Osteocyte (in vitro differentiated cells): ENCODE data around the gene MAP6. TPM values are rescaled to one million over a fixed set of nuclear protein-coding genes. Genes with fewer than 3 reads are reported as not detected.
A peak's percentile ranks its signal among the peaks of the same experiment; 100 is the strongest.

ENCODE experiments used
- DNase-seq: peaks from one replicate; pipeline ENCODE4 v3.0.0; 2021; ENCODE audit warnings: mixed read lengths; ENCODE audit not compliant: unreplicated experiment; ENCODE audit errors: extremely low spot score
- H3K27ac Mint-ChIP-seq: one replicate; pipeline ENCODE4 v1.8.0; 2021; ENCODE audit warnings: mild to moderate bottlenecking, mixed read lengths; ENCODE audit not compliant: unreplicated experiment
- H3K27me3 Mint-ChIP-seq: one replicate; pipeline ENCODE4 v1.8.0; 2021; ENCODE audit warnings: mixed read lengths; ENCODE audit not compliant: unreplicated experiment
- H3K36me3 Mint-ChIP-seq: one replicate; pipeline ENCODE4 v1.8.0; 2021; ENCODE audit warnings: mixed read lengths; ENCODE audit not compliant: unreplicated experiment
- H3K4me1 Mint-ChIP-seq: one replicate; pipeline ENCODE4 v1.8.0; 2021; ENCODE audit warnings: mixed read lengths; ENCODE audit not compliant: unreplicated experiment
- H3K4me3 Mint-ChIP-seq: one replicate; pipeline ENCODE4 v1.8.0; 2021; ENCODE audit warnings: mild to moderate bottlenecking, moderate library complexity, mixed read lengths; ENCODE audit not compliant: unreplicated experiment
- H3K9me3 Mint-ChIP-seq: one replicate; pipeline ENCODE4 v1.8.0; 2021; ENCODE audit warnings: mixed read lengths; ENCODE audit not compliant: unreplicated experiment
- total RNA-seq: library from RNA; stranded (reverse); gene quantifications from 2 replicates; pipeline ENCODE4 v1.2.1, GENCODE V29; 2021
- TF ChIP-seq, protein P1 (sequence below): fragments of 200-600 bp; sonication (generic); IDR thresholded peaks from 2 replicates; pipeline ENCODE4 v1.5.0; 2021; ENCODE audit warnings: antibody characterized with exemption, mild to moderate bottlenecking, moderate library complexity

The MAP6 gene
- total RNA-seq, 1 donor from 2014 or later, result 2.3 TPM

DNA sequence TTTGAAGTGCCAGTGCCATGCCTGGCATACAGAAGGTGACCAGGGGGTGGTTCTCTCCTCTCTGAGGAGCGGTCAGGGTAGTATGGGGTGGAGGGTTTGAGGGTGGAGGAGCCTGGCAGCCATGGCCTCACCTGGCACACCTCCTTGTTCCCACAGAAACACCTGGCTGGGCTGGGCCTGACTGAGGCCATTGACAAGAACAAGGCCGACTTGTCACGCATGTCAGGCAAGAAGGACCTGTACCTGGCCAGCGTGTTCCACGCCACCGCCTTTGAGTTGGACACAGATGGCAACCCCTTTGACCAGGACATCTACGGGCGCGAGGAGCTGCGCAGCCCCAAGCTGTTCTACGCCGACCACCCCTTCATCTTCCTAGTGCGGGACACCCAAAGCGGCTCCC, 97.2 kb downstream of the MAP6 start:
- Mint-ChIP-seq H3K4me1 (peaks cover 14% of the 10 kb centered on the region), H3K9me3 (peaks cover 4% of the 10 kb centered on the region), H3K4me3 (no peak overlapping the region), H3K27me3 (no peaks in the 10 kb centered on the region), H3K27ac (no peak overlapping the region), H3K36me3 (peaks cover 35% of the 10 kb centered on the region)
- TF ChIP-seq, protein P1, sequence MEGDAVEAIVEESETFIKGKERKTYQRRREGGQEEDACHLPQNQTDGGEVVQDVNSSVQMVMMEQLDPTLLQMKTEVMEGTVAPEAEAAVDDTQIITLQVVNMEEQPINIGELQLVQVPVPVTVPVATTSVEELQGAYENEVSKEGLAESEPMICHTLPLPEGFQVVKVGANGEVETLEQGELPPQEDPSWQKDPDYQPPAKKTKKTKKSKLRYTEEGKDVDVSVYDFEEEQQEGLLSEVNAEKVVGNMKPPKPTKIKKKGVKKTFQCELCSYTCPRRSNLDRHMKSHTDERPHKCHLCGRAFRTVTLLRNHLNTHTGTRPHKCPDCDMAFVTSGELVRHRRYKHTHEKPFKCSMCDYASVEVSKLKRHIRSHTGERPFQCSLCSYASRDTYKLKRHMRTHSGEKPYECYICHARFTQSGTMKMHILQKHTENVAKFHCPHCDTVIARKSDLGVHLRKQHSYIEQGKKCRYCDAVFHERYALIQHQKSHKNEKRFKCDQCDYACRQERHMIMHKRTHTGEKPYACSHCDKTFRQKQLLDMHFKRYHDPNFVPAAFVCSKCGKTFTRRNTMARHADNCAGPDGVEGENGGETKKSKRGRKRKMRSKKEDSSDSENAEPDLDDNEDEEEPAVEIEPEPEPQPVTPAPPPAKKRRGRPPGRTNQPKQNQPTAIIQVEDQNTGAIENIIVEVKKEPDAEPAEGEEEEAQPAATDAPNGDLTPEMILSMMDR, result no peak
- no peak for DNase-seq

DNA sequence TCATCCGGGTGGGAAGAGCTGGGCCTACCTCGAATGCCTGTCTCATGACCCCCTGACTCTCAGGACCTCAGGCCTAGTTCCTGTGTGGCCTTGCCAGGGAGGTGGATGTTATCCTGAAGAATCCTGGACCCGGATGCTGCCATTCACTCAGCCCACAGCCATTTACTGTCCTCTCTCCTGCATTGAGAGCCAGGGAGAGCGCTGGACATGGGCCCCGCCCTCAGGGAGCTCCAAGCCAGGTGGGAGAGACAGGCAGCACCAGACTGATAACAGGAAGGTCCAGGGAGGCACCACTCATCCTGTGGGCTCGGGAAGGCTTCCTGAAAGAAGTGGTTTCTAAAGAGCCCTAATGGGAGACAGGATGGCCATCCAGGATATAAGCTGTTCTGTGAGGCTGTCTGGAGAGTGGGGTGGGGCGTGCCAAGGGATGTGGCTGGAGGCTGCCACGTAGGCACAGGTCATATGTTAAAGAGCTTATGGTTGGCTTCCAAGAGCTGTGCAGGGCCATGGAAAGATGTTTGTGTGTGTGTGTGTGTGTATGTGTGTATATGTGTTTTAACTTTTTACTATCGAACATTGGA, 98.2 kb downstream of the MAP6 start:
- Mint-ChIP-seq H3K27me3 (no peaks in the 10 kb centered on the region), H3K36me3 (peaks cover 35% of the 10 kb centered on the region), H3K4me1 (peaks cover 9% of the 10 kb centered on the region), H3K4me3 (no peak overlapping the region), H3K9me3 (no peaks in the 10 kb centered on the region), H3K27ac (no peak overlapping the region)
- DNase-seq, result no peak
- TF ChIP-seq, protein P1, result no peak

DNA sequence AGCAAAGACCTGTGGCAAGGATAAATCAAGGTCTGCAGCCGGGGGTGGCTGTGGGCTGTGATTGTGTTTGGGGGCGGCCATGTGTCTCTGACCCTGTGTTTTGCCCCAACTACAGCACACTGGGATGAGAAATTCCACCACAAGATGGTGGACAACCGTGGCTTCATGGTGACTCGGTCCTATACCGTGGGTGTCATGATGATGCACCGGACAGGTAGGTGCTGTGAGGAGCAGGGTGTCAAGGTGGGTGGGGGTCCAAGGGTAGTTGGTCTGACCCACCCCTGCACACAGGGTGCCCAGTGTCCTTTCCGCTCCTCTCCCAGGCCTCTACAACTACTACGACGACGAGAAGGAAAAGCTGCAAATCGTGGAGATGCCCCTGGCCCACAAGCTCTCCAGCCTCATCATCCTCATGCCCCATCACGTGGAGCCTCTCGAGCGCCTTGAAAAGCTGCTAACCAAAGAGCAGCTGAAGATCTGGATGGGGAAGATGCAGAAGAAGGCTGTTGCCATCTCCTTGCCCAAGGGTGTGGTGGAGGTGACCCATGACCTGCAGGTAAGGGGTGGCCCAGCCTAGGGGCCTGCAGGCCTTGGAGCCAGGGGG, 100.1 kb downstream of the MAP6 start:
- H3K36me3 Mint-ChIP-seq, result peaks cover 37% of the 10 kb centered on the region
- H3K9me3 Mint-ChIP-seq, result no peaks in the 10 kb centered on the region
- H3K27ac Mint-ChIP-seq, result no peak overlapping the region
- TF ChIP-seq, protein P1, result no peak
- H3K4me3 Mint-ChIP-seq, result no peak overlapping the region
- no peaks in the 10 kb centered on the region for H3K27me3 Mint-ChIP-seq
- peaks cover 29% of the 10 kb centered on the region for H3K4me1 Mint-ChIP-seq
- no peak for DNase-seq

DNA sequence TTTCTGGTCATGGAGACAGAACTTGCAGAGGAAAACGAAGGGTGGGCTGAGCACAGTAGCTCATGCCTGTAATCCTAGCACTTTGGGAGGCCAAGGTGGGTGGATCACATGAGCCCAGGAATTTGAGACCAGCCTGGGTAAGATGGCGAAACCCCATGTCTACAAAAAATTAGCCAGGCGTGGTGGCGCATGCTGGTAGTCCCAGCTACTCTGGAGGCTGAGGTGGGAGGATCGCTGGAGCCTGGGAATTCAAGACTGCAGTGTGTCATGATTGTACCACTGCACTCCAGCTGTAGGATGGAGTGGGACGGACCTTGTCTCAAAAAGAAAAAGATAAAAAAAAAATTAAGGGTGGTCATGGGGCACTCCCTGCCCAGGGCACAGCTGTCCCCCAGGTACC, 100.9 kb downstream of the MAP6 start:
- no peak overlapping the region for H3K4me3 Mint-ChIP-seq
- peak overlapping the region; percentile 41 for H3K27ac Mint-ChIP-seq

DNA sequence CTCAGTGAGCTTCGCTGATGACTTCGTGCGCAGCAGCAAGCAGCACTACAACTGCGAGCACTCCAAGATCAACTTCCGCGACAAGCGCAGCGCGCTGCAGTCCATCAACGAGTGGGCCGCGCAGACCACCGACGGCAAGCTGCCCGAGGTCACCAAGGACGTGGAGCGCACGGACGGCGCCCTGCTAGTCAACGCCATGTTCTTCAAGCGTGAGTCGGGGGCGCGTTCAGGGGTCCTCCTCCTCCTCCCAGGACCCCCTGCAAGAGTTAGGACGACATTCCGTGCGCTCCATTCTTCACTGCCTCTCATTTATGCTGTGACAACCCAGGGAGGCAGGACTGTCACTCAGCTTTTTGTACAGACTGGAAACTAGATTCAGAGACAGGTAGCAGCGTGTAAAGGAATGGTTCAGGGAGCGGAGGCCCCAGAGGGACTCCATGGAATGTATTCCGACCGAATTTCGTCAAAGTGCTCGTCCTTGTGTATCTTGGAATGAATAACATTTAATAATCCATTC, 102.0 kb downstream of the MAP6 start:
- H3K4me1 Mint-ChIP-seq, result peaks cover 32% of the 10 kb centered on the region
- H3K4me3 Mint-ChIP-seq, result no peak overlapping the region

More for the DNA sequence above, 100.9 kb downstream of the MAP6 start:
- H3K36me3 Mint-ChIP-seq, result peaks cover 36% of the 10 kb centered on the region
- H3K4me1 Mint-ChIP-seq, result peaks cover 32% of the 10 kb centered on the region
- no peak for DNase-seq
- TF ChIP-seq, protein P1, result no peak
- no peaks in the 10 kb centered on the region for H3K9me3 Mint-ChIP-seq
- H3K27me3 Mint-ChIP-seq, result no peaks in the 10 kb centered on the region

More for the DNA sequence above, 102.0 kb downstream of the MAP6 start:
- Mint-ChIP-seq H3K27me3 (no peaks in the 10 kb centered on the region), H3K9me3 (no peaks in the 10 kb centered on the region), H3K36me3 (peaks cover 28% of the 10 kb centered on the region), H3K27ac (no peak overlapping the region)
- no peak for DNase-seq
- TF ChIP-seq, protein P1, result no peak
